GM21723 (cell line): ENCODE measurements around the gene ZNF473.
"Not testable (repeated sequence)": the region's sequence is repeated elsewhere in the genome, so short reads cannot be mapped to it uniquely, and the experiment has no call there.

Source experiments
- ATAC-seq: cut with Tn5 transposase; IDR thresholded peaks from one replicate; pipeline ENCODE4 v1.9.1; 2021; ENCODE audit warnings: mild to moderate bottlenecking, moderate library complexity; ENCODE audit not compliant: unreplicated experiment

ZNF473 gene

GRCh38 chr19:50097884-50098283 lies 72.1 kb downstream of the ZNF473 start:
- not testable (repeated sequence) for ATAC-seq

GRCh38 chr19:50098892-50099291 lies 73.1 kb downstream of the ZNF473 start:
- not testable (repeated sequence) for ATAC-seq

- ATAC-seq: not testable (repeated sequence)
Measured at GRCh38 chr19:50099696-50100095, 73.9 kb downstream of the ZNF473 start.

- ATAC-seq: not testable (repeated sequence)
Measured at GRCh38 chr19:50100946-50101345, 75.1 kb downstream of the ZNF473 start.
